HG03108 (cell line): ENCODE results near the gene POLR3A.

Source experiments
- ATAC-seq: cut with Tn5 transposase; IDR thresholded peaks from one replicate; pipeline ENCODE4 v1.9.1; 2021; ENCODE audit warnings: moderate library complexity; ENCODE audit not compliant: unreplicated experiment

The POLR3A gene

DNA sequence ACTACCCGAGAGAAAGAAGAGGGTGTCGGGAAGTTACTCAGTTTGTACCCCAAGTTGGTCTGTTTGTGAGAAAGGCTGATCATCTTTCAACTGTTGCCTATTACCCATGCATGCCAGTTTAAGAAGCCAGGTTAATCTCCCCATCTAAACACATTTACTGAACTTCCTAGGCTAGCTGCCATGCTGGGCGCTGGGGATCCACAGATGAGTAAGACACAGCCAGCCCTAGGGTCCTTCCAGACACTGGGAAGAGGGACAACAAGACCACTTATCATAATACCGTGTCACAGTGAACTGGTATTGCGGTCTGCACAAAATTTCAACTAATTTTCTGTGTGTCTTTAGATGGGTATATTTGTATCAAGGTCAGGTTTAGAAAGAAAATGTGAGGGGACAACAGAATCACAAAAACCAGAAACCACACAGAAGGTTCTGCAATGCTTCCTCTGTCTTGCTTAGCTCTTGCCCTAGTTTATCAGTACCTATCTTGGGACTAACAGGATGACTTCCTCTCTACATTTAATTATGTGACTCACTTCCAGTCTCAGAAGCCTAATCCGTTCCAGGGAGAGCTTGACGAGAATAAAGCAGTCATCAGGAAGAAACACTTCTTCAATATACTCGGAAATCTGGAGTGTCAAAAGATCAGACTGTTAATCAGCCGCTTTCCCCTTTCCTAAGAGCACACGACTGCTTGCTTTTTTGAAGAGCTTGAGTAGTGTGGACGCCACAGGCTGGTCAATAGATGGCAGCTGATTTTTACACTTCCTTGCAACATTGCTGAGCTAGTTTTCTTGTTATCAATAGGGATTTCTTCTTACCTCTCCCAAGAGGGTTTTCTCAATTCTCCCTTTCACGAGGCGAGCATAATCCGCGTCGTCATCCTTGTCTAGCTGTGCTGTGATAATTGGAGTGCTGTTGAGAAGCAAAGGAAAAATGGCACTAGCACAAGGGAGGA lies 45.7 kb downstream of the POLR3A start:
- ATAC-seq, result no peak

DNA sequence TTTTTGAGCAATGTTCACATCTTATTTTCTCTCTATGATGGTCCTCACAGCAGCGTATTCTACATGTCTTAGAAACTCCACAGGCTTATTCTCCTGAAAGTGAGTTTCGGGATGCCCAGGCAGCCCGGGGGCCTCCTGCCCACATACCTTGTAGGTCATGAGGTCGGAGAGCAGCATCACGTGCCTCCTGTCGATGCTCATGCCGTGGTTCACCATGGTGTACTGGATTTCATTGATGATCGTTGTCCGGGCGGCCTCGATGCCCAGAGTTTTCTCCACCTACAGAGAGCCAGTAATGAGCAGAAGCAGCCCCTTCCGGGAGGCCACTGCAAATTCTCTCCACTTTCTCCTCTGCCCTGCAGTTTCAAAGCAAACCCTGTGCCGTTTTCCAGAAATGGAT lies 48.0 kb downstream of the POLR3A start:
- no peak for ATAC-seq

DNA sequence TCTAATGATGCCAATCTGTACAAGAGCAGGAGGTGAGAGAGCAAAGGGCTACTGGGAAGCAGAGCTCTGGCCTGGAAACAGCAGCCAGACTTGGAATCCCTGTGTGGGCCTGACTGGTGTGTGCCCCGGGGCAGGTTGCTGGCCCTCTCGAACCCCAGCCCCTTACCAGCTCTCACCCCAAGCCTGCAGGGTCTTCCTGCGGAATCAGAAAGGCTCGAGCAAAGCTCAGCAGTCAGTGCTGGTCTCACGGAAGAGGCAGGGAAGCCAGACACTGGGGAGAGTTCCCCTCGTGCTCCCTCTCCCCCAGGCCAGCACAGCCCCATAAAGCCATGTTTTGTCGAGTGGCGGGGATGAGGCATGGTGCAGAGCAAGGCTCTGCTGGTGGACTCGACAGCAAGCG lies 50.1 kb downstream of the POLR3A start:
- no peak for ATAC-seq

DNA sequence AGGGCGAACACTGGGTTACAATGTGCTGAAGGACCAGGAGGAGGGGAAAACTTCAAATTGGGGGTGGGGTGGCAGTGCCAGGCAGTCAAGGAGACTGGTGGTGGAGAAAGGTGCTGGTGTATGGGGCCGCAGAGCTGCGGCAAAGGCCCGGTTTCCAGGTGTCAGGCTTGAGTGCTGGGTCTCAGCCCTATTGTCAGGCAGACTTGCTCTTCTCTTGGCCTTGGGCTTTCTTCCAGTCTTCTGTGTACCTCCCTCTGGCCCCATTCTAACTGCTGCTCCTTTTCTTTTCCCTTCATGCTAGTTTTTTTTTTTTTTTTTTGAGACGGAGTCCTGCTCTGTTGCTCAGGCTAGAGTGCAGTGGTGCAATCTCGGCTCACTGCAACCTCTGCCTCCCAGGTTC lies 51.0 kb downstream of the POLR3A start:
- ATAC-seq, result no peak

DNA sequence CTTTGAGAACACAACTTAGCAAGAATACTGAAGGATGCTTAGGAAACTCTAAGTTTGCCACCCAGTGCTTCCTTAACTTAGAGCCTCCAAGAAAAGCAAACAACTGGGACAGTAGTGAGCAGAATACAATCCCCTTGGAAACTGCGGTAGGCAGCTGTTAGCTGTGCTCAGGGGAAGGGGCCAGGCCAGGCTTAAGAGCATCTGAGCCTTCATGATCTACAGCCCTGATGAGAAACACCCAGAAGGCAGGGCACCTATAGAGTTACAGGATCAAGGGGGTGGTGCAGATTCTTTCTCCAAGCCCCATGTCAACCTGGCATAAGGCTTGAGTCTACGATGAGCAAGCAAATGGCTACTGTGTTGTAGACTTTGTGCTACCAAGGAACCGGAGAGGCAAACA lies 51.4 kb downstream of the POLR3A start:
- ATAC-seq, result no peak

DNA sequence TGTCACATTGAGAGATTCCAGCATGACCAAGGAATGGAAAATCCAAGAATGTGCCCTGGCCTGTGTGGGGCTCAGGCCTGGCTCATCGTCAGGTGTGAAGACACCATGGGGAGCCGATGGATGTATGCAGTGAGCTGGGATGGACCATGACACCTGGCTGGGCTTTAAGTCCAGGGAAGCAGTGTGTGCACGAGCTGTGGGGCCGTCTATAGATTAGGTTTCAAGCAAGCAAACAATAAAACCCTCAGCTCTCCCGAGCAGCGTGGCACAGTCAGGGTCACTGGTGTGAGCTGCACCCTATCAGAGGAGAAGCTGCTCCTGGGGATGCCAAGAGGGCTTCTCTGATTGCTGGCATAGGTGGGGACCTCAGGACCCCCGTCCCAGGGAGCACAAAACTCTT lies 52.3 kb downstream of the POLR3A start:
- ATAC-seq, result no peak

DNA sequence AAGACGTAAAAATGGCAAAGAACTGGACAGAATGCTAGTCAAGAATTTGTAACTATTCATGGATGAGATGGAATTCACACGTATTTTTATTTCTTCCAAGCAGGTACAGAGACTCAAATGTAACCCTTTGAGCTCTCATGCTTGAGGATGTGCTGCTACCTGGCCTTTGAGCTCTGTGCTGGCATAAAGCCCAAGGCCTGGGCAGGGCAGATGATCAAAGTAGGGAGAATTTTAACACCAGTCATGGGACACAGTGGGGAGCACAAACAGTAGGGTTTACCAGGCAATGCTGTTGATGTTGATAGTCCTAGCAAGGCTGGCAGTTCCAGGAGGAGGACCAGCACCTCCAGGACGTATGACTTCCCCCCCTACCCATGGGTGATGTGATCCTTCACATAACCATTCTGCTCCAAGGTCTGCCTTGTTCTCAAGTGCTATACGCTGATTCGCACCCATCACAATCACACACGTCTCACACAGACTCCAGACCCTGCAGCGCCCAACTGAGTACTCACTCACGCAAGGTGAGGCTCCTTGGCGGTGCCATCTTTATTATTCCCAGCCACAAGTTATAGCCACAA lies 54.1 kb downstream of the POLR3A start:
- no peak for ATAC-seq

DNA sequence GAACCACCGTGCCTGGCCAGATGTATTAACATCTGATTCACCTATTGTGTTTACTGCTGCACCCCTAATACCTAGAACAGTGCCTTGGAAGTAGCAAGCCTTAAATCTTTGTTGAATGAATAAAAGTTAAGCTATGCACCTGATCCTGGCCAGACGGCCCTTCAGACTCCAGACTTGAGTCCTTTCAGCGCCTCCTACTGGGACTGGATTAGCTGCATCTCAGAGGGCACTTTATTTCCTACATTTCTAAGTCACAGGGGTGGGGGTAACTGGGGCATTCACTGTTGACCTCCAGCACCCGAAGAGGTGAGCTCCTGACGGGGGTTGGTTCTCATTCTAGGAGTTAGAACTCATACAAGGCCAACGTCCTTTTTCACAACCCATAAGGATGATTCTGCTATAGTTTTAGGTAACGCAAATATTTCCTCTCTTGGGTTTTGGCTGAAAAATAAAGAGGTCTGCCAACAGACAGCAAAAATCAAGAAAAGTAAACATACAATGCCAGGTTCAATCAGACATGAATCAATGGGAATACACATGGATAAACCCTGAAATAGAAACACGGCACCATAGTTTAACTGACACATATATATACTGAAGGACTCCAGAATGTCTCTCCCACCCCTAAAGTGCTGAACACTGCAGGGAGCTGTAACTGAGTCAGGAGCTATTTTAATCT lies 54.8 kb downstream of the POLR3A start:
- ATAC-seq, result no peak

DNA sequence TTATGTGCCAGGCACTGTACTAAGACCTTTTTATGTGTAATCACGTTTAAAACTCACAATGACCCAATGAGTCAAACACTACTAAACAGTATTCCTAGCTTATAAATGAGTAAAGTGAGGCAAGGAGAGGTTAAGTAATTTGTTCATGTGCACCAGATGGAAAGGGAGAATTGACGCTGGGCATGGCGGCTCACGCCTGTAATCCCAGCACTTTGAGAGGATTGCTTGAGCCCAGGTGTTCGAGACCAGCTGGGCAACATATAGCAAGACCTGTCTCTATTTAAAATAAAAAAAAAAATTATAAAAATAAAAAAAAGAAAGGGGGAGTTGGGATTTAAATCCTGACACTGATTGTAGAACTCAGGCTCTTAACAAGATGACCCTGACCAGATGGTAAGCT lies 56.0 kb downstream of the POLR3A start:
- ATAC-seq, result no peak

DNA sequence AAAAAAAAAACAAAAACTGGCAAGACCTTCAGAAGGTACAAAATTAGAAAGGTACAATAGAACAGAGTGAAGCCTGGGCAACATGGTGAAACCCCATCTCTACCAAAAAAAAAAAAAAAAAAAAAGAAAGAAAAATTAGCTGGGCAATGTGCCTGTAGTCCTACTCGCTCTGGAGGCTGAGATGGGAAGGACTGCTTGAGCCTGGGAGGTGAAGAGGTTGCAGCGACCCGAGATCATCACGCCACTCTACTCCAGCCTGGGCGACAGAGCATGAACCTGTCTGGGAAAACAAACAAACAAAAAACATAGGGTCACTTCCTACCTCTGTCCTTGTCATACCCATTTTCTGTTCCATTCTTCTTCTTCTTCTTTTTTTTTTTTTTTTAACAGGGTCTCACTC lies 57.2 kb downstream of the POLR3A start:
- ATAC-seq, result no peak

DNA sequence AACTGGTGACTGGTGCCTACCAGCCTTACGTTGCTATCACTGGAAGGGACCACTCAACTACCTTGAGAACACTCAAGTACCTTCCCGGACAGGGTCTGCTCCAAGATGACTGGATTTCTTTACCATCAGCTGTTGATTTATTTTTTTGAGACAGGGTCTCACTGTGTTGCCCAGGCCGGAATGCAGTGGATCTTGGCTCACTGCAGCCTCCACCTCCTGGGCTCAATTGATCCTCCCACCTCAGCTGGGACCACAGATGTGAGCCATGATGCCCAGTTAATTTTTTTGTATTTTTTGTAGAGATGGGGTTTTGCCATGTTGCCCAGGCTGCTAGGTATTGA lies 57.5 kb downstream of the POLR3A start:
- ATAC-seq, result no peak

DNA sequence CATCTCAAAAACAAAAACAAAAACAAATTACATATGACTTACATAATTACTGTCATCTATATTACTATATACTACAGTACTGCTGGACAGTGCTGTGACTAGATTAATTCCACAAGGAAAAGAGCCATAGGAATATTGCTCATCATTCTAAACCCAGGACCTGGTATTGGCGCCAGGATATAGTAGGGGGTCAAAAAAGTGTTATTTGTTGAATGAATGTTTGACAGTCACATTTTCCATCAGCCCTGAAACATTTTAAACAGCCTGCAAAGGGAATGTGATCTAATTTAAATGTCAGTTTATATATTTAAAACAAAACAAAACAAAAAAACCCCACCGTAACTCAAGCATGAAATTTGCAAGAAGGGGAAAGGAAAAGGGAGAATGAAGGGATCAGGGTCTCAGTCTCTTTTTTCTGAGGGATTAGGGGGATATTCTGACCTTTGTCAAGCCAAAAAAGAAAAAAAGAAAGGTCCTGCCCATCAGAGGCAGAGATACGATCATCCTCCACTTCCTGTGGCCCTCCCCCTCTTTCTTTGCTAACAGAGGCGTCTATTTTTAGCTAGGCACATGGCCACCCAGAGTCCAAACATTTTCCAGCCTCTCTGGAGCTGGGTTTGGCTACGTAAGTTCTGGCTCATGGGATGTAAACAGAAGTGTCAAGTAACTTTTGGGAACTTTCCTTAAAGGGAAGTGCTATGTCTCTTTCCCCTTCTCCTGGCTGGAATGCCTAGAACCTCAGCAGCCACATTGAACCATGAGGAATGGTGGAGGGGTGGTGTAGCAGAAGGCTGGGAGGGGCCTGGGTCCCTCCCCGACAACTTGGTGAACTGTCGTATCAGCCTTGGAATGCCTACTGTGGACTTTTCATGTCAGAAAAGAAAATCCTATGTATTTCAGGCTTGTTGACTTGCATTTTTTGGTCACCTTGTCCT lies 58.2 kb downstream of the POLR3A start:
- no peak for ATAC-seq

DNA sequence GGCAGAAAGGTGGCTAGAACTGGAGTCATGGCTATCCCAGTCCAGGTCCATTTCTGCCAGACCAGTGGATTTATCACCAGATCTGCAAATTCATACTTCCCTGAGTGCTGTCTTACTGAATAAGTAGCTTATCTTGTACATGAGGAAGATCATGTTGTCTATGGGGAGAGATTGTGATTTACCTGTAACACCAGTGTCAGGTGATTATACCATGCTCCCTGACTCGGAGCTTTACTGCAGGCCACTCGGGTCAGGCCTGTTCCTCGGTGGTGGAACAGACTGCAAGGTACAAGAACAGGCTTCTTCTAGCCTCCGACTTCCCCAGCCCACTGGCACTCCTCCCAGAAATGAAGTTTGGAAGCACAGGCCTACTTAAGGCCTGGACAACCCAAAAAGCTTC lies 60.2 kb downstream of the POLR3A start:
- ATAC-seq, result no peak

DNA sequence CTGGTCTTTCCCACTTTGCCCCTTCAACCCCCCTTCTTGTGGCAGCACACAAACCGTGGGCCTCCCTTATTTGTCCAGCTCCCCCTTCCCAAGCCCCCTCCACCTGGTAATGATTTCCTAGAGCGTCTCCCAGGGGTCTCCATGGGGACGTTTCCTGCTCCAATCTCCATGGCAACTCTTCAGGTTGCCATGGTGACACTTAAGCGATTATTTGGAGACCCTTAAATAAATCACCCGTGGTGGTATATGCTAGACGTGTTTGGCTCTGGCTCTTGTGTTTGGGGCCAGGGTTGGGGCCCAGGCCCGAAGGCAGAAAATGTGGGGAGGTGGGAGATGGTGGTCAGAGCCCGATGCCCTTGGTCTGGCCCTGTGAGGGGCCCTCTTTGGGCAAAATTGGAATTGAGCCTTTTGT lies 61.7 kb downstream of the POLR3A start:
- no peak for ATAC-seq

DNA sequence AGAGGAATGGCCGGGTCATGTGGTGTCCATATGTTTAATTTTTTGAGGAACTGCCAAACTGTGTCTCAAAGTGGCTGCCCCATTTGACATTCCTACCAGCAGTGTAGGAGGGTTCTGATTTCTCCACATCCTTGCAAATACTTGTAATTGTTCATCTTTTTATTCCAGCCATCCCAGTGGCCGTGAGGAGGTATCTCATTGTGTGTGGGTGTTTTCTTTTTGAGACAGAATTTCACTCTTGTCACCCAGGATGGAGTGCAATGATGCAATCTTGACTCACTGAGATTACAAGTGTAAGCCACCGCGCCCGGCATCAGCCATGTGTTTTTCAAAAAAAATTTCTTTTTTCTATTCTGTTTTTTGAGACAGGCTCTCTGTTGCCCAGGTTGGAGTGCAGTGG lies 64.0 kb downstream of the POLR3A start:
- no peak for ATAC-seq

DNA sequence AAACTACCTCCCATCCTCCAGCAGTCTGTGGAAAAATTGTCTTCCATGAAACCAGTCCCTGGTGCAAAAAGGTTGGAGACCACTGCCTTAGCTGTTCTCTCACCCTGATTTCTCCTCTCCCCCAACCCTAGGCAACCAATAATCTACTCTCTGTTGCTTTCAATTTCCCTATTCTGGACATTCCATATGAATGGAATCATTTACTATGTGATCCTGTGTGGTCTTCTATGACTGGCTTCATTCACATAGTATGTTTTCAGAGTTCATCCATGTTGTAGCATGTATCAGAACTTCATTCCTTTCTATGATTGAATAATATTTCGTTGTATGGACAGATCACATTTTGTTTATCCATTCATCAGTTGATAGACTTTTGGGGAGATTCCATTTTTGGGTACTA lies 64.5 kb downstream of the POLR3A start:
- ATAC-seq, result no peak

DNA sequence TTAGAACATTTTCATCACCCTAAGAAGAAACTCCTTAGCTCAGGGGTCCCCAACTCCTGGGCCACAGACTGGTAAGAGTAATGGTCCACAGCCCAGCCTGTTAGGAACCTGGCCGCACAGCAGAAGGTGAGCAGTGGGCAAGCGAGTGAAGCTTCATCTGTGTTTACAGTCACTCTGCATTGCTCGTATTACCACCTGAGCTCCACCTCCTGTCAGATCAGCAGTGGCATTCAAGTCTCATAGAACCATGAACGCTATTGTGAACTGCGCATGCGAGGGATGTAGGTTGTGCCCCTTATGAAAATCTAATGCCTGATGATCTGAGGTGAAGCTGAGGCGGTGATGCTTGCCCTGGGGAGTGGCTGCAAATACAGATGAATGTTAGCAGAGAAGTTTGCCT lies 65.4 kb downstream of the POLR3A start:
- ATAC-seq, result no peak

DNA sequence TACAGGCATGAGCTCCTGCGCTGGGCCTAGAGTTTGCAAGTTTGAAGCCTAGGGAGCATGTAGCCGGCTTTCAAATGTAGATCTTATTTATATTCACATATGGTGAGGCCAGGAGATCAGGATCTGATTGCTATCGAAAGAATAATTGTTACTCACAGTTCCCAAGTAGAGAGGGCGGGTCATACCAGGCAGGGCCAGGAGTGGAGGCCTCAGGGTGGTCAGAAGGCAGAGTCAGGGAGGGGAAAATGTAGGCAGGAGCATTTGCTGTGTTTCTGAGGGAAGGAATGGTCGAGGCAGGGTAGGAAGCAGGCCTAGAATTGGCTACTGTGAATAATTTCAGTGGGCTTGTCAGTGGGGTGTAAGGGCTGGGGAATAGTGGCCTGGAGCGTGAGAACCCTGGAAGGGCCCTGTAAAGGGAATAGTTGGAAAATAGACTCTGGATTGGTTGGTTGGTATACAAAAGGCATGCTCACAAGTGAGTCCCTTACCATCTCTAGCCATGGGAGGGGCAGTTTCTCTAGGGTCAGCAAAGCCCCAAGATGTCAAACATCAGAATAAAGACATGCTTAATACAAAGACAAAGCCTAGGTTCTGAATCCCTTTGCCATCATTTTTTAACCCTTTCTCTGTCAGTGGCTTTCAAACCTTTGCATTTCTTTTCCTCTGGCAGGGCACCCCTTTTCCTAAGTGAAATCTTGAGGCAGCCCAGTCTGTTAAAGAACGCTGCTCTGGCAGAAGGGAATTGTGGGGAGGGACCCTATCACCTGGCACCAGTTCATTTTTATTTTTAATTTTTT lies 66.8 kb downstream of the POLR3A start:
- ATAC-seq, result no peak

DNA sequence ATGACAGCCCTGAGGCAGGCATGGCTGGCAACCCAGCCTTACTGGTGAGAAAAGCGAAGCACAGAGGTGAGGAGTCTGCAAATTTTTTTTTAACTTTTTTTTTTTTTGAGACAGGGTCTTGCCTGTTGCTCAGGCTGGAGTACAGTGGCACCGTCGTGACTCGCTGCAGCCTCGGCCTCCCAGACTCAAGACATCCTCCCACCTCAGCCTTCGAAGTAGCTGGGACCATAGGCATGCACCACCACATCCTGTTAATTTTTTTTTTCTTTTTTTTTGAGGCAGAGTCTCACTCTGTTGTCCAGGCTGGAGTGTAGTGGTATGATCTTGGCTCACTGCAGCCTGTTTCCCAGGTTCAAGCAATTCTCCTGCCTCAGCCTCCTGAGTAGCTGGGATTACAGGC lies 67.6 kb downstream of the POLR3A start:
- ATAC-seq, result no peak

DNA sequence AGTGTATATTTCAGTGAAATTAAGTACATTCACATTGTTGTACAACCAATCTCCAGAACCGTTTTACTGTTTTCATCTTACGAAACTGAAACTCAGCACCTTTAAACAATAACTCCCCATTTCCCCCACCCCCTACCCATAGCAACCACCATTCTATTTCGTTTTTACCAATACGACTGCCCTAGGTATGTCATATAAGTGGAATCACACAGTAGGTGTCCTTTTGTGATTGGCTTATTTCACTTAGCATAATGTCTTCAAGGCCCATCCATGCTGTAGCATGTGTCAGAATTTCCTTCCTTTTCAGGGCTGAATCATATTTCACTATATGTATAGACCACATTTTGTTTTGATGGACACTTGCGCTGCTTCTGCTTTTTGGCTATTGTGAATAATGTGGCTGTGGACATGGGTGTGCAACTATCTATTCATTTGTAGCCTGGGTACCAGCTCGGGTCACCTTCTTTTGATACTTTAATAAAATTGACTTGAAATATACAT lies 68.4 kb downstream of the POLR3A start:
- no peak for ATAC-seq
